Panc1 (cell line): Measurements from ENCODE around the gene COLEC11. TPM values are rescaled to one million over a fixed set of nuclear protein-coding genes. Genes with fewer than 3 reads are reported as not detected.

Experiments
- ATAC-seq: fragments of 200-7000 bp; cut with Tn5 transposase; 2 replicates; pipeline ENCODE4 v1.9.1; 2020; ENCODE audit warnings: mild to moderate bottlenecking, moderate library complexity
- BruUV-seq: library from RNA; stranded (reverse); fragments of 400-500 nt; replicated peaks from 2 replicates; lab custom pipeline; 2021; lab: Mats Ljungman, UMichigan
- CTCF ChIA-PET: fragments of 300-600 bp; sonication (Branson Sonifier 250); formaldehyde crosslinking; loops from one replicate; lab custom pipeline; 2022; ENCODE audit warnings: antibody characterized with exemption; lab: Charles Lee
- POLR2A ChIA-PET: fragments of 300-600 bp; sonication (Branson Sonifier 250); formaldehyde crosslinking; loops from one replicate; lab custom pipeline; 2022; ENCODE audit warnings: antibody characterized with exemption; lab: Charles Lee
- DNase-seq: peaks from one replicate; pipeline ENCODE4 v3.0.0-alpha.2; 2010; ENCODE audit warnings: low read depth, low spot score
- H3K27ac ChIP-seq: 2 replicates; pipeline ENCODE4 v1.5.1; 2011; ENCODE audit warnings: mild to moderate bottlenecking, low read length, inconsistent platforms
- H3K27me3 ChIP-seq: fragments of 200-500 bp; sonication (Bioruptor generic); 2 replicates; pipeline ENCODE4 v1.6.0; 2014; ENCODE audit warnings: low read length, inconsistent platforms; ENCODE audit not compliant: control insufficient read depth, insufficient read depth
- H3K36me3 ChIP-seq: fragments of 200-500 bp; sonication (Bioruptor generic); 2 replicates; pipeline ENCODE4 v1.5.1; 2014; ENCODE audit warnings: inconsistent platforms, mild to moderate bottlenecking, low read length, moderate library complexity; ENCODE audit not compliant: control insufficient read depth, insufficient read depth
- H3K4me1 ChIP-seq: 2 replicates; pipeline ENCODE4 v1.5.1; 2011; ENCODE audit warnings: inconsistent platforms, mild to moderate bottlenecking, low read length, moderate library complexity; ENCODE audit not compliant: control insufficient read depth, insufficient read depth
- H3K4me3 ChIP-seq, 2 experiments: 2 replicates each; pipeline ENCODE4 v1.5.1; 2011 to 2012; ENCODE audit warnings: low read depth in 2 of 2, low read length in 2 of 2, mild to moderate bottlenecking in 2 of 2, inconsistent platforms in 1 of 2, moderate library complexity in 1 of 2
- H3K9me3 ChIP-seq: fragments of 200-500 bp; sonication (Bioruptor generic); 2 replicates; pipeline ENCODE4 v1.5.1; 2014; ENCODE audit warnings: low read depth, mild to moderate bottlenecking, inconsistent platforms, low read length, moderate library complexity; ENCODE audit not compliant: control insufficient read depth, insufficient read depth
- CTCF ChIP-seq: fragments of 450-650 bp; IDR thresholded peaks from 2 replicates; pipeline ENCODE4 v1.5.1; 2017; ENCODE audit warnings: mild to moderate bottlenecking
- POLR2AphosphoS5 ChIP-seq: IDR thresholded peaks from 2 replicates; pipeline ENCODE4 v1.6.1; 2012; ENCODE audit warnings: mild to moderate bottlenecking, low read depth, low read length, moderate library complexity
- REST ChIP-seq, 2 experiments: IDR thresholded peaks; 2 replicates each; pipeline ENCODE4 v1.6.1; 2011 to 2012; ENCODE audit warnings: low read depth in 2 of 2, control low read depth in 1 of 2, low read length in 1 of 2, mild to moderate bottlenecking in 1 of 2, moderate library complexity in 1 of 2; ENCODE audit not compliant: insufficient read depth in 1 of 2
- SIN3A ChIP-seq: IDR thresholded peaks from 2 replicates; pipeline ENCODE4 v1.6.1; 2012; ENCODE audit warnings: low read depth, mild to moderate bottlenecking, low read length, moderate library complexity, borderline replicate concordance; ENCODE audit not compliant: insufficient read depth
- TCF7L2 ChIP-seq: IDR thresholded peaks from 2 replicates; pipeline ENCODE4 v1.6.1; 2011; ENCODE audit warnings: mild to moderate bottlenecking, low read depth, low read length, inconsistent platforms
- in situ Hi-C: cut with HindIII; loops from 2 replicates; pipeline ENCODE4 v1.10.0; 2016; ENCODE audit warnings: low sequenced_read_pairs, low pct_unique_long_range_greater_than_20kb
- intact Hi-C: fragments of 100-400 bp; cut with micrococcal nuclease; formaldehyde crosslinking; loops from one replicate; pipeline ENCODE4 v1.10.0; 2022; ENCODE audit not compliant: unreplicated experiment
- total RNA-seq: library from RNA; stranded (reverse); gene quantifications from one replicate; pipeline ENCODE4 v1.2.1, GENCODE V29; 2021; ENCODE audit not compliant: unreplicated experiment

The COLEC11 gene
- total RNA-seq, 1 experiment from 2014 or later: 0.31 TPM

GRCh38 chr2:3682811-3683210 lies 87.9 kb downstream of the COLEC11 start:
- no peaks in the 10 kb centered on the region for H3K9me3 ChIP-seq
- BruUV-seq: no TSS peak
- no peak for DNase-seq
- no peaks in the 10 kb centered on the region for H3K36me3 ChIP-seq
- no peak overlapping the region for H3K27ac ChIP-seq
- no peak overlapping the region for H3K4me3 ChIP-seq
- intact Hi-C loops (no loop called here), in situ Hi-C loops (no loop called here)
- H3K4me1 ChIP-seq: no peaks in the 10 kb centered on the region
- ChIA-PET CTCF (no interaction called here), POLR2A (no interaction called here)
- no peaks in the 10 kb centered on the region for H3K27me3 ChIP-seq
- TF ChIP-seq SIN3A (no peak), CTCF (no peak), TCF7L2 (no peak), POLR2AphosphoS5 (no peak), REST (IDR thresholded peaks at IDR 0.05; ENCODE audit: insufficient read depth in 1 of 2, low read depth in 2 of 2, low read length in 1 of 2) (no peak)
- ATAC-seq: no peak

- POLR2A ChIA-PET: no interaction called here
- in situ Hi-C loops (no loop called here), intact Hi-C loops (no loop called here)
- H3K27ac ChIP-seq: no peak overlapping the region
- H3K4me1 ChIP-seq: no peaks in the 10 kb centered on the region
- no peaks in the 10 kb centered on the region for H3K36me3 ChIP-seq
- BruUV-seq: no TSS peak
- no peaks in the 10 kb centered on the region for H3K27me3 ChIP-seq
- TF ChIP-seq POLR2AphosphoS5: no peak
- TF ChIP-seq REST (IDR thresholded peaks at IDR 0.05; ENCODE audit: insufficient read depth in 1 of 2, low read depth in 2 of 2, low read length in 1 of 2): no peak
- TF ChIP-seq SIN3A: no peak
- TF ChIP-seq CTCF: no peak
- TF ChIP-seq TCF7L2: no peak
- no peak for DNase-seq
- no peaks in the 10 kb centered on the region for H3K9me3 ChIP-seq
- no peak for ATAC-seq
- CTCF ChIA-PET: no interaction called here
- no peak overlapping the region for H3K4me3 ChIP-seq
These were observed 89.0 kb downstream of the COLEC11 start for GRCh38 chr2:3683748-3684454.
